KMS-11 (cell line): Measurements from ENCODE around the gene NRIP3.

Experiments
- H2AFZ ChIP-seq: fragments of 200-600 bp; sonication (generic); 2 replicates; pipeline ENCODE4 v1.6.1; 2016; ENCODE audit warnings: antibody characterized with exemption, mixed run types, low read depth
- H3K27ac ChIP-seq: fragments of 200-600 bp; sonication (generic); 2 replicates; pipeline ENCODE4 v1.6.1; 2016; ENCODE audit warnings: mild to moderate bottlenecking, mixed run types
- H3K27me3 ChIP-seq: fragments of 200-600 bp; sonication (generic); 2 replicates; pipeline ENCODE4 v1.6.1; 2017; ENCODE audit warnings: mild to moderate bottlenecking, low read depth, mixed run types, moderate library complexity; ENCODE audit not compliant: insufficient read depth
- H3K36me3 ChIP-seq: fragments of 200-600 bp; sonication (generic); 2 replicates; pipeline ENCODE4 v1.6.1; 2017; ENCODE audit warnings: mild to moderate bottlenecking, mixed run types; ENCODE audit not compliant: insufficient read depth
- H3K4me1 ChIP-seq: fragments of 200-600 bp; sonication (generic); 2 replicates; pipeline ENCODE4 v1.6.1; 2016; ENCODE audit warnings: mild to moderate bottlenecking, low read depth, mixed run types; ENCODE audit not compliant: poor library complexity, severe bottlenecking
- H3K4me2 ChIP-seq: fragments of 200-600 bp; sonication (generic); 2 replicates; pipeline ENCODE4 v1.7.0; 2016; ENCODE audit warnings: mild to moderate bottlenecking, mixed run types
- H3K4me3 ChIP-seq: fragments of 200-600 bp; sonication (generic); IDR thresholded peaks from 2 replicates; pipeline ENCODE4 v1.6.1; 2017; ENCODE audit warnings: low read depth, low read length, mixed read lengths; ENCODE audit not compliant: insufficient read depth
- H3K79me2 ChIP-seq: fragments of 200-600 bp; sonication (generic); 2 replicates; pipeline ENCODE4 v1.6.1; 2016; ENCODE audit warnings: low read depth, mixed run types; ENCODE audit not compliant: insufficient read depth
- H3K9ac ChIP-seq: fragments of 200-600 bp; sonication (generic); 2 replicates; pipeline ENCODE4 v1.6.1; 2016; ENCODE audit warnings: mild to moderate bottlenecking, mixed run types
- H4K20me1 ChIP-seq: fragments of 200-600 bp; sonication (generic); 2 replicates; pipeline ENCODE4 v1.6.1; 2016; ENCODE audit warnings: mild to moderate bottlenecking, mixed run types; ENCODE audit not compliant: insufficient read depth
- TF ChIP-seq, protein P1 (sequence below): fragments of 200-600 bp; sonication (generic); conservative IDR thresholded peaks from 2 replicates; pipeline ENCODE4 v1.6.1; 2017; ENCODE audit warnings: low read depth, mild to moderate bottlenecking, antibody characterized with exemption, low read length, moderate library complexity, mixed read lengths

NRIP3 gene

DNA sequence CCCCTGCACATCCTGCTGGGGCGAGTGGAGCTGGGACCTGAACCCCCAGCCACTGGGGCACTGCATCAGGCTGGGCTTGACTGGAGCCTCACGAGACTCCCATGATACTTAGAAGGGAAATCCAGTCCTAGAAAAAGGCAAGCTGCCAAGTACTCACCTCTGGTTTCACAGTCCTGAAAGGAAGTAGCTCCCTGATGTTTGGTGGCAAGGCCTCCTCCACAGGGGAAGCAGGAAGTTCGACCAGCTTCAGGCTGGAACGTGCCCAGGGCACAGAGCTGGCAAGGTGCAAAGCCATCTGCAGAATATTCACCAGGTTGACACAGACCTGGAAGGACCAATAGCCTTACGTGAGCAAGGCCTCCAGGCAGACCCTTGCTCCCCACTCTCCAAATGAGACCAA lies 26.8 kb upstream of the NRIP3 start:
- Histone ChIP-seq H3K27me3 (no peaks in the 10 kb centered on the region), H3K79me2 (no peaks in the 10 kb centered on the region), H2AFZ (no peak overlapping the region), H3K9ac (no peak overlapping the region), H3K4me1 (no peaks in the 10 kb centered on the region), H3K4me2 (no peak overlapping the region), H3K27ac (no peak overlapping the region), H3K4me3 (no peak overlapping the region), H4K20me1 (no peaks in the 10 kb centered on the region), H3K36me3 (no peaks in the 10 kb centered on the region)
- TF ChIP-seq, protein P1, sequence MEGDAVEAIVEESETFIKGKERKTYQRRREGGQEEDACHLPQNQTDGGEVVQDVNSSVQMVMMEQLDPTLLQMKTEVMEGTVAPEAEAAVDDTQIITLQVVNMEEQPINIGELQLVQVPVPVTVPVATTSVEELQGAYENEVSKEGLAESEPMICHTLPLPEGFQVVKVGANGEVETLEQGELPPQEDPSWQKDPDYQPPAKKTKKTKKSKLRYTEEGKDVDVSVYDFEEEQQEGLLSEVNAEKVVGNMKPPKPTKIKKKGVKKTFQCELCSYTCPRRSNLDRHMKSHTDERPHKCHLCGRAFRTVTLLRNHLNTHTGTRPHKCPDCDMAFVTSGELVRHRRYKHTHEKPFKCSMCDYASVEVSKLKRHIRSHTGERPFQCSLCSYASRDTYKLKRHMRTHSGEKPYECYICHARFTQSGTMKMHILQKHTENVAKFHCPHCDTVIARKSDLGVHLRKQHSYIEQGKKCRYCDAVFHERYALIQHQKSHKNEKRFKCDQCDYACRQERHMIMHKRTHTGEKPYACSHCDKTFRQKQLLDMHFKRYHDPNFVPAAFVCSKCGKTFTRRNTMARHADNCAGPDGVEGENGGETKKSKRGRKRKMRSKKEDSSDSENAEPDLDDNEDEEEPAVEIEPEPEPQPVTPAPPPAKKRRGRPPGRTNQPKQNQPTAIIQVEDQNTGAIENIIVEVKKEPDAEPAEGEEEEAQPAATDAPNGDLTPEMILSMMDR, result no peak

DNA sequence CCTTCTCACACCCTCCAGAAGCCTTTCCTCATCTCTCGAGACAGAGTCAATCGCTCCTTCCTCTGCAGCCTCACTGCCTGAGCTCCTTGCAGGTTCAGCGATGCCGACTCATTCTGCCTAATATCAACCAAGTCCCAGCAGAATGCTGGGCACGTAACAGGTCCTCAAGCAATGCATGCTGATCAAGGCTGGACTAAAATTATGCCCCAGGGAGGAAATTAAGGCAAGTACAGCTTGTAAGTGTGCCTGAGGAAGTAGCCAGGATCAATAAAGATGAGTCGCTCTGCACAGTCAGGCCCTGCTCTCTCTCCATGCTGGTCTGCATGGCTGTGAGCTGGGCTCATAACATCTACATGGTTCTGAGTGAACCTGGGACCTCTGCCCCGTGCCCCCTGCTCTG lies 25.6 kb upstream of the NRIP3 start:
- no peak overlapping the region for H2AFZ ChIP-seq
- no peak overlapping the region for H3K4me2 ChIP-seq

DNA sequence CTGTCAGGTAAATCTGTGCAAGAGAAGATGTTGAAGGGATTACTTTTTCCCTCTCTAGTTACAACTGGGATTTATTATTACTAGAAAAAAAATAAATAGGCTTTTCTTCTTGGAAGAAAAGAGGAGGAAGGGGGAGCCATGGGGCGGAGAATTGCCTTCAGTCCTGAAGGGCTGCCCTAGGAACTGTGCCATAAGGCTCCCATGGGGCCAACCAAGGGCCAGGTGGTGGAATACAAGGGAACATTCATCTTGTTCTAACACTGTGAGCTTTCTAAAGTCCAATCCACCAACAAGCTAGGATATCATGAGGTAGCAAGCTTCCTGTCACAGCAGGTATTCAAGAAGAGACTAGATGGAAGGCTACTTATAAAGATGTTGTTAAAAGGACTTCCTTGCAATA lies 24.8 kb upstream of the NRIP3 start:
- TF ChIP-seq, protein P1, result no peak
- H3K4me1 ChIP-seq, result no peaks in the 10 kb centered on the region
- no peaks in the 10 kb centered on the region for H4K20me1 ChIP-seq
- no peak overlapping the region for H3K9ac ChIP-seq
- no peaks in the 10 kb centered on the region for H3K27me3 ChIP-seq
- no peaks in the 10 kb centered on the region for H3K79me2 ChIP-seq
- H2AFZ ChIP-seq, result no peak overlapping the region
- no peak overlapping the region for H3K4me2 ChIP-seq
- no peak overlapping the region for H3K4me3 ChIP-seq
- no peaks in the 10 kb centered on the region for H3K36me3 ChIP-seq
- H3K27ac ChIP-seq, result no peak overlapping the region

More for the DNA sequence above, 25.6 kb upstream of the NRIP3 start:
- Histone ChIP-seq H3K4me3 (no peak overlapping the region), H4K20me1 (no peaks in the 10 kb centered on the region), H3K27me3 (no peaks in the 10 kb centered on the region), H3K27ac (no peak overlapping the region), H3K9ac (no peak overlapping the region), H3K36me3 (no peaks in the 10 kb centered on the region), H3K4me1 (no peaks in the 10 kb centered on the region), H3K79me2 (no peaks in the 10 kb centered on the region)
- TF ChIP-seq, protein P1, result no peak

DNA sequence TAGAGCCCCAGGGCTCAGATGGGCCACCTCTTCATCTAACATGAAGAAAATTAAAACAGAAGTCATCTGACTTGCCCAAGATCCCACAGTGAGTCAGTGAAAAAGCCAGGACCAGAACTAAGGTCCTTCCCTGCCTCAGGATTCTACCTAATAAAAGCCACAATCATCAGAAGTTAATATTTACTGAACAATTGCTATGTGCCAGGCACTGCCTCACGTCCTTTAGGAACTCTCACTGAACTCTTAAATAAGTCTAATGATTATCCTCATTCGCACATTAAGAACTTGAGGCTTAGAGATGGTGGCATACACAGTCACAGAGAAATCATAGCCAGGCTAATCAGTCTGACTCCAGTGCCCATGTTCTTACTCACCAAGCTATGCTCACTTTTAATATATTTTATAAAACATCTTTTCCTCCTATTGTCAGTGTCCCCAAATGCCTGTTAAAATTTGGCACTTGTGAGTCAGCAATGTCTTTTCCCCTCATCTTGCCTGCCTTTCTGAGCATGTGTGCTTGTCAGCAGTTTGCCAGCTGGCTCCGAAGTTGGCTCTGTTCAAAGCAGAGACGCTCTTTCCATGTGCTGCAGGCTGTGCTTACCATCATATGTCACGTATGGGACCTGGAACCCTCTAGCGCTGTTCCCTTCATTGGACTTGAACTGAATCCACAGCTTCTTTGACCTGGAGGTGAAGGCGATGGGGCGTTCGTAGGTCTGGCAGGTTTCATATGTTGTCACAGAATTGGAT lies 21.5 kb upstream of the NRIP3 start:
- Histone ChIP-seq H3K79me2 (no peaks in the 10 kb centered on the region), H2AFZ (no peak overlapping the region), H3K27ac (no peak overlapping the region), H3K4me1 (no peaks in the 10 kb centered on the region), H3K4me2 (no peak overlapping the region), H3K9ac (no peak overlapping the region), H4K20me1 (no peaks in the 10 kb centered on the region), H3K4me3 (no peak overlapping the region), H3K36me3 (no peaks in the 10 kb centered on the region), H3K27me3 (no peaks in the 10 kb centered on the region)
- TF ChIP-seq, protein P1, result no peak
